ENCODE data around the gene FHL1. TPM values are rescaled to one million over a fixed set of nuclear protein-coding genes. Genes with fewer than 3 reads are reported as not detected.

Gene FHL1
- polyA plus RNA-seq, 3 donors, result 0.75 to 4.0 (median 0.98) TPM

GRCh38 chrX:136185401-136186022 lies 38.2 kb downstream of the FHL1 start:
- Histone ChIP-seq H2AFZ (ENCODE audit: insufficient read depth, low read depth, low read length, poor library complexity, severe bottlenecking) (peak overlapping the region; percentile 26), H3K9ac (ENCODE audit: insufficient read depth, low read length, poor library complexity, severe bottlenecking) (no peak overlapping the region), H3K36me3 (replicated peaks in 1 of 2; ENCODE audit: control insufficient read depth in 1 of 2, insufficient read depth in 2 of 2, low read length in 2 of 2) (no peaks in the 10 kb centered on the region), H3K4me3 (replicated peaks in 1 of 3; ENCODE audit: low read depth in 2 of 3, low read length in 3 of 3) (no peak overlapping the region), H3K9me3 (replicated peaks in 1 of 2; ENCODE audit: control insufficient read depth in 1 of 2, insufficient read depth in 1 of 2, low read length in 2 of 2) (no peaks in the 10 kb centered on the region), H3K79me2 (ENCODE audit: insufficient read depth, low read length) (no peaks in the 10 kb centered on the region), H4K20me1 (ENCODE audit: insufficient read depth, low read length) (no peaks in the 10 kb centered on the region), H3K27ac (ENCODE audit: low read depth in 1 of 2, low read length in 2 of 2) (no peak overlapping the region), H3K4me2 (replicated peaks; ENCODE audit: extremely low read depth, low read length, poor library complexity, severe bottlenecking) (peak overlapping the region; percentile 3), H3K4me1 (ENCODE audit: control insufficient read depth in 1 of 2, insufficient read depth in 2 of 2, low read length in 2 of 2) (peaks cover 0 to under 1% of the 10 kb centered on the region in 2 donors), H3K27me3 (ENCODE audit: control insufficient read depth in 2 of 2, insufficient read depth in 2 of 2, low read length in 2 of 2) (no peaks in the 10 kb centered on the region)
- H3K27ac Mint-ChIP-seq, result no peak overlapping the region
- H3K27me3 Mint-ChIP-seq (ENCODE audit: low read depth in 3 of 3), result peaks cover 0 to 7% (median 0%) of the 10 kb centered on the region in 3 donors
- 0% methylated on average over 1 of the region's 8 CpGs for WGBS (ENCODE audit: insufficient coverage)
- peaks cover 7% of the 10 kb centered on the region for H3K4me1 Mint-ChIP-seq
- H3K9me3 Mint-ChIP-seq, result no peaks in the 10 kb centered on the region
- H3K36me3 Mint-ChIP-seq, result no peaks in the 10 kb centered on the region
- DNase-seq, result peak in 1 of 3 donors; percentile 29
- peak overlapping the region in 1 of 2 donors; percentile 55 for H3K4me3 Mint-ChIP-seq
- intact Hi-C loops (cut with micrococcal nuclease), result no loop called here
- no peak for TF ChIP-seq CTCF (IDR thresholded peaks at IDR 0.05)

DNA sequence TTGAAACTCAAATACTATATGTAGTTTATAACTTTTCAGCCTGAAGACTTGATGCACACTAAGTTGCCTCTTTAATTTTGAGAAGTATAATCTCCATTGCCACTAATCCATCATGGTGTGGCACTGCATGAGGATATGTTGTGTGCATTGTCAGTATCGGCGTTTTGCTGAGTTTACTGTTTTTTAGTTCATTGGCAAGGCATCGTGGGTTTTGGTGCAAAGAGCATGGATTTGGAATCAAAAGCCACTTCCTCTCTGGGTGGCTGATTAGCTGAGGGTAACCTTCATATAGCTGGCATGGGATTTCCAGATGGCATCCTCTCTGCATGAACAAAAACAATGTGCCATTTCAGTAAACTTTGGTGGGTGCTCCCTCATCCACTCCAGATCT lies 38.7 kb downstream of the FHL1 start:
- H3K9me3 Mint-ChIP-seq, result no peaks in the 10 kb centered on the region
- Histone ChIP-seq H3K36me3 (replicated peaks in 1 of 2; ENCODE audit: control insufficient read depth in 1 of 2, insufficient read depth in 2 of 2, low read length in 2 of 2) (no peaks in the 10 kb centered on the region), H3K4me2 (replicated peaks; ENCODE audit: extremely low read depth, low read length, poor library complexity, severe bottlenecking) (peak overlapping the region; percentile 3), H3K4me3 (replicated peaks in 1 of 3; ENCODE audit: low read depth in 2 of 3, low read length in 3 of 3) (no peak overlapping the region), H3K4me1 (ENCODE audit: control insufficient read depth in 1 of 2, insufficient read depth in 2 of 2, low read length in 2 of 2) (peaks cover 5% of the 10 kb centered on the region in 2 donors), H3K9ac (ENCODE audit: insufficient read depth, low read length, poor library complexity, severe bottlenecking) (no peak overlapping the region), H4K20me1 (ENCODE audit: insufficient read depth, low read length) (no peaks in the 10 kb centered on the region), H3K27ac (ENCODE audit: low read depth in 1 of 2, low read length in 2 of 2) (no peak overlapping the region), H3K79me2 (ENCODE audit: insufficient read depth, low read length) (no peaks in the 10 kb centered on the region), H3K9me3 (replicated peaks in 1 of 2; ENCODE audit: control insufficient read depth in 1 of 2, insufficient read depth in 1 of 2, low read length in 2 of 2) (no peaks in the 10 kb centered on the region), H3K27me3 (ENCODE audit: control insufficient read depth in 2 of 2, insufficient read depth in 2 of 2, low read length in 2 of 2) (no peaks in the 10 kb centered on the region), H2AFZ (ENCODE audit: insufficient read depth, low read depth, low read length, poor library complexity, severe bottlenecking) (no peak overlapping the region)
- no peak for DNase-seq
- H3K4me3 Mint-ChIP-seq, result no peak overlapping the region
- peaks cover 12% of the 10 kb centered on the region for H3K4me1 Mint-ChIP-seq
- intact Hi-C loops (cut with micrococcal nuclease), result no loop called here
- no peaks in the 10 kb centered on the region for H3K36me3 Mint-ChIP-seq
- WGBS (ENCODE audit: insufficient coverage), result no CpG with 5 or more reads among the region's 3 CpGs
- no peak for TF ChIP-seq CTCF (IDR thresholded peaks at IDR 0.05)
- H3K27me3 Mint-ChIP-seq (ENCODE audit: low read depth in 3 of 3), result peaks cover 0 to 7% (median 0%) of the 10 kb centered on the region in 3 donors
- H3K27ac Mint-ChIP-seq, result no peak overlapping the region

All from CD14-positive monocyte (primary cell).